OCI-LY7 (cell line): ENCODE measurements around the gene MIB1. TPM values are rescaled to one million over a fixed set of nuclear protein-coding genes. Genes with fewer than 3 reads are reported as not detected.

Source experiments
- BruUV-seq: library from RNA; stranded (reverse); fragments of 400-500 nt; replicated peaks from 2 replicates; lab custom pipeline; 2021; lab: Mats Ljungman, UMichigan
- CTCF ChIA-PET: fragments of 300-600 bp; sonication (Branson Sonifier 250); formaldehyde crosslinking; loops from one replicate; lab custom pipeline; 2022; ENCODE audit warnings: antibody characterized with exemption; ENCODE audit not compliant: unreplicated experiment; lab: Charles Lee
- POLR2A ChIA-PET: fragments of 300-600 bp; sonication (Branson Sonifier 250); formaldehyde crosslinking; loops from one replicate; lab custom pipeline; 2022; ENCODE audit warnings: antibody characterized with exemption; lab: Charles Lee
- DNase-seq: peaks from one replicate; pipeline ENCODE4 v3.0.0-alpha.2; 2015; ENCODE audit warnings: low spot score
- H2AFZ ChIP-seq: fragments of 200-600 bp; sonication (generic), shearing (Covaris generic); 2 replicates; pipeline ENCODE4 v1.6.1; 2014; ENCODE audit warnings: mild to moderate bottlenecking, antibody characterized with exemption, low read length, moderate library complexity
- H3K27ac ChIP-seq: fragments of 200-600 bp; sonication (generic); 2 replicates; pipeline ENCODE4 v1.5.1; 2014; ENCODE audit warnings: mixed run types, low read depth, mild to moderate bottlenecking, moderate library complexity, low read length, inconsistent platforms; ENCODE audit not compliant: poor library complexity, severe bottlenecking
- H3K36me3 ChIP-seq: fragments of 200-600 bp; sonication (generic); 2 replicates; pipeline ENCODE4 v1.6.1; 2014; ENCODE audit warnings: mild to moderate bottlenecking, antibody characterized with exemption, low read length, moderate library complexity, mixed read lengths; ENCODE audit not compliant: insufficient read depth
- H3K4me1 ChIP-seq: fragments of 200-600 bp; sonication (generic); 2 replicates; pipeline ENCODE4 v1.5.1; 2014; ENCODE audit warnings: mild to moderate bottlenecking, low read length; ENCODE audit not compliant: insufficient read depth, poor library complexity, severe bottlenecking
- H3K4me2 ChIP-seq: fragments of 200-600 bp; sonication (generic); 2 replicates; pipeline ENCODE4 v1.6.1; 2014; ENCODE audit warnings: mild to moderate bottlenecking, low read length
- H3K4me3 ChIP-seq: fragments of 200-600 bp; sonication (generic); 2 replicates; pipeline ENCODE4 v1.5.1; 2014; ENCODE audit warnings: mild to moderate bottlenecking, low read depth, low read length; ENCODE audit not compliant: poor library complexity, severe bottlenecking
- H3K79me2 ChIP-seq: fragments of 200-600 bp; sonication (generic); 2 replicates; pipeline ENCODE4 v1.6.1; 2016; ENCODE audit warnings: low read depth, mild to moderate bottlenecking, low read length, moderate library complexity, mixed read lengths; ENCODE audit not compliant: insufficient read depth
- H3K9me2 ChIP-seq: fragments of 200-600 bp; sonication (generic); 2 replicates; pipeline ENCODE4 v1.6.1; 2016; ENCODE audit warnings: mild to moderate bottlenecking, low read length, mixed read lengths; ENCODE audit not compliant: insufficient read depth
- H3K9me3 ChIP-seq: fragments of 200-600 bp; sonication (generic); 2 replicates; pipeline ENCODE4 v1.6.1; 2014; ENCODE audit warnings: mild to moderate bottlenecking, mixed run types, low read length, mixed read lengths
- H4K20me1 ChIP-seq: fragments of 200-600 bp; sonication (generic); 2 replicates; pipeline ENCODE4 v1.6.1; 2014; ENCODE audit warnings: mild to moderate bottlenecking, antibody characterized with exemption, low read length, moderate library complexity, mixed read lengths; ENCODE audit not compliant: insufficient read depth
- EZH2phosphoT487 ChIP-seq: fragments of 200-600 bp; sonication (generic); IDR thresholded peaks from 2 replicates; pipeline ENCODE4 v1.6.1; 2018; ENCODE audit warnings: low read depth, borderline replicate concordance, mild to moderate bottlenecking, mixed run types, antibody characterized with exemption, low read length, moderate library complexity, mixed read lengths
- intact Hi-C: fragments of 100-400 bp; cut with micrococcal nuclease; formaldehyde crosslinking; loops from one replicate; pipeline ENCODE4 v1.10.0; 2022; ENCODE audit not compliant: unreplicated experiment
- total RNA-seq, 2 experiments: library from RNA; depleted of rRNA in 1 of 2; stranded (reverse); fragments of >200 nt in 1 of 2; shearing (Covaris generic) in 1 of 2; gene quantifications; 2 replicates each; pipeline ENCODE4 v1.2.3, GENCODE V29; 2014 to 2022
- TF ChIP-seq, protein P1 (sequence below): fragments of 200-600 bp; sonication (generic); conservative IDR thresholded peaks from 2 replicates; pipeline ENCODE4 v1.5.1; 2014; ENCODE audit warnings: mild to moderate bottlenecking, antibody characterized with exemption, low read length, moderate library complexity, mixed read lengths

The MIB1 gene
- total RNA-seq, 2 experiments from 2014 or later = 40.5 to 81.6 TPM

DNA sequence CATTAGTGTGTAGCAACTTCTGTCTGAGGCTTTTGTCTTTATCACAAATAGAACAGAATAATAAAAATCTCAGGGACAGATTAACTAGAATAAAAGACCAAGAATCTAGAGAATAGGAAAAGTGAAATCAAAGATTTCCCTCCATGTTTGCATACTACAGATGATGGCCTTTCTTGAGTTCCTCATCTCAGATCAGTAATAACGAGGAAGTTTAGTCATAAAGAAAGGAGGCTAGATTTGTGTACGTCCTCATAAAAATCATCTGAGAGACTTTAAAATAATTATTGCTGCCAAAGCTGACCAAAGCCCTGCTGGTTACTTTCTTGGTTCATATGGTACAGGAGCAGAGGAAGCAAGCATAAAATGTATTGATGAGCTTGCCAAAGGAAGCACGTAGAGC is 117.3 kb downstream of the MIB1 start:
- Histone ChIP-seq H3K79me2 (no peaks in the 10 kb centered on the region), H3K36me3 (peaks cover 56% of the 10 kb centered on the region), H4K20me1 (no peaks in the 10 kb centered on the region), H3K27ac (no peak overlapping the region), H3K4me1 (peaks cover 14% of the 10 kb centered on the region), H2AFZ (no peak overlapping the region), H3K4me2 (no peak overlapping the region), H3K9me2 (no peaks in the 10 kb centered on the region), H3K9me3 (no peaks in the 10 kb centered on the region), H3K4me3 (no peak overlapping the region)
- intact Hi-C loops = loop anchor here (10.0 kb wide), 1 partner anchor 243 kb away; the partner anchor contains the start of gene SNRPD1
- no TSS peak for BruUV-seq
- no peak for DNase-seq
- POLR2A ChIA-PET = no interaction called here
- TF ChIP-seq, protein P1, sequence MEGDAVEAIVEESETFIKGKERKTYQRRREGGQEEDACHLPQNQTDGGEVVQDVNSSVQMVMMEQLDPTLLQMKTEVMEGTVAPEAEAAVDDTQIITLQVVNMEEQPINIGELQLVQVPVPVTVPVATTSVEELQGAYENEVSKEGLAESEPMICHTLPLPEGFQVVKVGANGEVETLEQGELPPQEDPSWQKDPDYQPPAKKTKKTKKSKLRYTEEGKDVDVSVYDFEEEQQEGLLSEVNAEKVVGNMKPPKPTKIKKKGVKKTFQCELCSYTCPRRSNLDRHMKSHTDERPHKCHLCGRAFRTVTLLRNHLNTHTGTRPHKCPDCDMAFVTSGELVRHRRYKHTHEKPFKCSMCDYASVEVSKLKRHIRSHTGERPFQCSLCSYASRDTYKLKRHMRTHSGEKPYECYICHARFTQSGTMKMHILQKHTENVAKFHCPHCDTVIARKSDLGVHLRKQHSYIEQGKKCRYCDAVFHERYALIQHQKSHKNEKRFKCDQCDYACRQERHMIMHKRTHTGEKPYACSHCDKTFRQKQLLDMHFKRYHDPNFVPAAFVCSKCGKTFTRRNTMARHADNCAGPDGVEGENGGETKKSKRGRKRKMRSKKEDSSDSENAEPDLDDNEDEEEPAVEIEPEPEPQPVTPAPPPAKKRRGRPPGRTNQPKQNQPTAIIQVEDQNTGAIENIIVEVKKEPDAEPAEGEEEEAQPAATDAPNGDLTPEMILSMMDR = no peak
- no peak for TF ChIP-seq EZH2phosphoT487
- CTCF ChIA-PET = interaction anchor here (0.5 kb wide), 1 partner anchor 1652 kb away, joined by 3 read pairs; no protein-coding TSS in a partner anchor

DNA sequence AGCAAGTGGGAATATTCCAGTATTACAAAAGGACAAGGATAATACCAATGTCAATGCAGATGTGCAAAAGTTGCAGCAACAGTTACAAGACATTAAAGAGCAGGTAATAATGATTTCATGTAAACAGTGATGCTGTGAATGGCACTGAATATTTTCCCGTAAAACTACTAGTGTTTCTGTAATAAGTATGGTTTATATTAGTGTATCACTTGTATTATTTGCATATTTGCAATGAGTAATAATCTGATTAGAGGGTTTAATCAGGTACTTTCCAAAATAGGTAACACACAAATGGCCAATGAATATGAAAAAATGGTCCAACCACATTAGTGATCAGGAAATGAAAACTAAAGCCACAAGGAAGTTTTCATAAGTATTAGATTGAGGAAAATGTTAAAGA is 118.0 kb downstream of the MIB1 start:
- POLR2A ChIA-PET = no interaction called here
- Histone ChIP-seq H4K20me1 (no peaks in the 10 kb centered on the region), H3K9me3 (no peaks in the 10 kb centered on the region), H3K79me2 (no peaks in the 10 kb centered on the region), H3K27ac (no peak overlapping the region), H3K4me2 (no peak overlapping the region), H3K4me3 (no peak overlapping the region), H3K4me1 (peaks cover 7% of the 10 kb centered on the region), H3K9me2 (no peaks in the 10 kb centered on the region), H3K36me3 (peaks cover 62% of the 10 kb centered on the region), H2AFZ (no peak overlapping the region)
- DNase-seq = no peak
- intact Hi-C loops = loop anchor here (10.0 kb wide), 1 partner anchor 244 kb away; the partner anchor contains the start of gene SNRPD1
- TF ChIP-seq, protein P1 = no peak
- TF ChIP-seq EZH2phosphoT487 = no peak
- BruUV-seq = no TSS peak
- CTCF ChIA-PET = interaction anchor here (0.5 kb wide), 1 partner anchor 1652 kb away, joined by 3 read pairs; no protein-coding TSS in a partner anchor

DNA sequence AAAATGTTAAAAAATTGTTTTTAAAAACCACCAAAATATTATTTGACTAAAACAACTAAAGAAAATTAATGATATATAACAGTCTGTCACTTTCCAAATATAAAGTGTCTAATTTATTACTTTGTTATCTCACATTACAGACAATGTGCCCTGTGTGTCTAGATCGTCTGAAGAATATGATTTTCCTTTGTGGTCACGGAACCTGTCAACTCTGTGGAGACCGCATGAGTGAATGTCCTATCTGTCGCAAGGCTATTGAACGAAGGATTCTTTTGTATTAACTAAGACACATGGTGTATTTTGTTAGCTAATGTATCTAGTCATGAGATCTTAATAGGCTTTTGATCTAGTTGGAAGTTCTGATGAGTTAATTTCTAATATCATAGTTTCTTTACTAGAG is 123.8 kb downstream of the MIB1 start:
- no peak for DNase-seq
- no peaks in the 10 kb centered on the region for H3K9me2 ChIP-seq
- H3K4me1 ChIP-seq = no peaks in the 10 kb centered on the region
- no peaks in the 10 kb centered on the region for H3K9me3 ChIP-seq
- no peak overlapping the region for H3K4me3 ChIP-seq
- ChIA-PET CTCF (no interaction called here), POLR2A (no interaction called here)
- no peak for TF ChIP-seq EZH2phosphoT487
- TF ChIP-seq, protein P1 = no peak
- no peak overlapping the region for H3K4me2 ChIP-seq
- BruUV-seq = no TSS peak
- H3K36me3 ChIP-seq = peaks cover 53% of the 10 kb centered on the region
- H4K20me1 ChIP-seq = no peaks in the 10 kb centered on the region
- no peaks in the 10 kb centered on the region for H3K79me2 ChIP-seq
- intact Hi-C loops = no loop called here
- no peak overlapping the region for H3K27ac ChIP-seq
- no peak overlapping the region for H2AFZ ChIP-seq
